CD1c-positive myeloid dendritic cell (primary cell): Measurements from ENCODE around the gene LAMB4.

Experiments used
- DNase-seq: peaks from one replicate; pipeline ENCODE4 v3.0.0-alpha.2; 2016; ENCODE audit errors: extremely low spot score

The LAMB4 gene, protein sequence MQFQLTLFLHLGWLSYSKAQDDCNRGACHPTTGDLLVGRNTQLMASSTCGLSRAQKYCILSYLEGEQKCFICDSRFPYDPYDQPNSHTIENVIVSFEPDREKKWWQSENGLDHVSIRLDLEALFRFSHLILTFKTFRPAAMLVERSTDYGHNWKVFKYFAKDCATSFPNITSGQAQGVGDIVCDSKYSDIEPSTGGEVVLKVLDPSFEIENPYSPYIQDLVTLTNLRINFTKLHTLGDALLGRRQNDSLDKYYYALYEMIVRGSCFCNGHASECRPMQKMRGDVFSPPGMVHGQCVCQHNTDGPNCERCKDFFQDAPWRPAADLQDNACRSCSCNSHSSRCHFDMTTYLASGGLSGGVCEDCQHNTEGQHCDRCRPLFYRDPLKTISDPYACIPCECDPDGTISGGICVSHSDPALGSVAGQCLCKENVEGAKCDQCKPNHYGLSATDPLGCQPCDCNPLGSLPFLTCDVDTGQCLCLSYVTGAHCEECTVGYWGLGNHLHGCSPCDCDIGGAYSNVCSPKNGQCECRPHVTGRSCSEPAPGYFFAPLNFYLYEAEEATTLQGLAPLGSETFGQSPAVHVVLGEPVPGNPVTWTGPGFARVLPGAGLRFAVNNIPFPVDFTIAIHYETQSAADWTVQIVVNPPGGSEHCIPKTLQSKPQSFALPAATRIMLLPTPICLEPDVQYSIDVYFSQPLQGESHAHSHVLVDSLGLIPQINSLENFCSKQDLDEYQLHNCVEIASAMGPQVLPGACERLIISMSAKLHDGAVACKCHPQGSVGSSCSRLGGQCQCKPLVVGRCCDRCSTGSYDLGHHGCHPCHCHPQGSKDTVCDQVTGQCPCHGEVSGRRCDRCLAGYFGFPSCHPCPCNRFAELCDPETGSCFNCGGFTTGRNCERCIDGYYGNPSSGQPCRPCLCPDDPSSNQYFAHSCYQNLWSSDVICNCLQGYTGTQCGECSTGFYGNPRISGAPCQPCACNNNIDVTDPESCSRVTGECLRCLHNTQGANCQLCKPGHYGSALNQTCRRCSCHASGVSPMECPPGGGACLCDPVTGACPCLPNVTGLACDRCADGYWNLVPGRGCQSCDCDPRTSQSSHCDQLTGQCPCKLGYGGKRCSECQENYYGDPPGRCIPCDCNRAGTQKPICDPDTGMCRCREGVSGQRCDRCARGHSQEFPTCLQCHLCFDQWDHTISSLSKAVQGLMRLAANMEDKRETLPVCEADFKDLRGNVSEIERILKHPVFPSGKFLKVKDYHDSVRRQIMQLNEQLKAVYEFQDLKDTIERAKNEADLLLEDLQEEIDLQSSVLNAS (N-terminal part only)

DNA sequence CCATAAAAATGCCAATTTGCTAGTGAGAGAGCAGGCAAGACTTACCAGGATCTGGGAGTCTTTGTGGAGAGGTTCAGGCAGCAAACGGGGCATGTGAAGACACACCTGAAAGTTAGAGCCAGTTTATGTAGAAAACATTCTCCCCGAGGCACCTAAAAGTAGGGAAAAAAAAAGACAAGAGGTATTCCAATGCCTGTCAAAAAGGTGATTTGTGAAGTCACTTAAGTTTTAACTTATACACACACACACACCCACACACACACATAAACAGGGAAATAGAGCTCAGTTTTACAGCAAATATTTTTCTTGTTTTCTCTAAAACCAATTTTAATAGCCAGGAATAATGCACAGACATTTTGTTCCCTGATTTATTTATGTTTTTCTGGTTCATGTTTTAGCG is at the start of gene LAMB4:
LAMB4 (minus strand) TSS at position 101 of the 400 bp plus-strand sequence. CDS start 7,197 bp downstream, outside the sequence.
- DNase-seq: no peak

DNA sequence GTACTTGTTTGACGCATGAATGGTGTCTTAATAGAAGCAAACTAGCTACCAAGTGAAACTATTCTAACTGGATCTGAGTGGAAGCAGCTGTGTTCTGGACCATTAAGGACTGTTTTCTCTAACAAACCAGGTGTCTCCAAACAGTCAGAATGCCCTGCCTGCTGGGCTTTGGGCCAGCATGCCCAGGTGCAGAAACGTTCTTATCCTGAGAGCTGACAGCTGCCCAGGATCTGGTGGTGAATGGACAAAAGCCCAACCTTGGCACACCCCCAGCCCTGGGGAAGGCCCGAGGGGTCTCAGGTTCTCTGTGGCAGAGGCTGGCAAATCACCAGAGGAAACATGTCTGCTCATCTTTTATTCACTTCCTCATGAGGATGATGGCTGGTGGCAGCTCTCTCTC is 48.2 kb upstream of the LAMB4 start:
- DNase-seq: no peak

DNA sequence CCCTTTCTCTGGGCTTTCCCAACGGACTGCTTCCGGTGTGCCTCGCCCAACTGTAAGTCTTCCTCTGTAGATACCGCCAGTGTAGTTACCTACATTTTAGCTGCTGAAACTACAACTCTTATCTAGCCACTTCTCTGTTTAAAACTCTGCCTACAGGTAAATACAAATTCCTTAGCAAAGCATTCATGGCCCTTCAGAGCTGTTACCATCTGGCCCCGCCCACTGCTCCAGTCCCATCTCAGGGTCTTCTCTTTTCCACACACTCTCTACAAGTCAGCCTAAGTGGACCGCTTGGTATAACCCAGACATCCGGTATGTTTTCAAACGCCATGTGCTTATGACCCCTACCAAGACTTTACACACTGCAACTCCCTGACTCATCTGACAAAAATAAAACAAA is 41.0 kb upstream of the LAMB4 start:
- no peak for DNase-seq

DNA sequence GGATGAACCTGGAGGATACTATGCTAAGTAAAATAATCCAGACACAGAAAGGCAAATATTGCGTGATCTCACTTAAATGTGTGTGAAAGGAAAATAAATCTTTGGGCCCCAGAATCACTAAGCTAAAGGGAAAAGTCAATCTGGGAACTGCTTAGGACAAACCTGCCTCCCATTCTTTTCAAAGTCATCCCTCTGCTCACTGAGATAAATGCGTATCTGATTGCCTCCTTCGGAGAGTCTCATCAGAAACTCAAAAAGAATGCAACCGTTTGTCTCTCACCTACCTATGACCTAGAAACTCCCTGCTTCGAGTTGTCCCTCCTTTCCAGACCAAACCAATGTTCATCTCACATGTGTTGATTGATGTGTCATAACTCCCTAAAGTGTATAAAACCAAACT is 40.1 kb upstream of the LAMB4 start:
- DNase-seq: no peak

DNA sequence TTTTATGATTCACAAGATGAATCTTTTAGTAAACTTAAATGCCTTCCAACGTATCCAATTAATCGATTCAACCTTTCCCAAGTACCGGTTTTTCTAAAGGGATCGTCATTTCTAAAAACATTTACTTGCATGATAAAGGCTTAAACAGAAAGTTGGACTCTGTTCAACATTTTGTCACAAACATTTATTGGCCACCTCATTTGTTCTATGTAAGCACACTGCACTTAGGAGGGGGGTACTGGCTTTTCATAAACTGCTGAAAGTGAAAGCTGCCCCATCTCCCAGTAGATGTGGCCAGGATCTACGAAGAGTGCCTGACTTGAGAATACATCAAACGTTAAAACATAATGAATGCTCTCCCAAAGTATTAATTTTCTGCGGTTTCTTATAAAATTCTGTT is 37.3 kb upstream of the LAMB4 start:
- DNase-seq: no peak

DNA sequence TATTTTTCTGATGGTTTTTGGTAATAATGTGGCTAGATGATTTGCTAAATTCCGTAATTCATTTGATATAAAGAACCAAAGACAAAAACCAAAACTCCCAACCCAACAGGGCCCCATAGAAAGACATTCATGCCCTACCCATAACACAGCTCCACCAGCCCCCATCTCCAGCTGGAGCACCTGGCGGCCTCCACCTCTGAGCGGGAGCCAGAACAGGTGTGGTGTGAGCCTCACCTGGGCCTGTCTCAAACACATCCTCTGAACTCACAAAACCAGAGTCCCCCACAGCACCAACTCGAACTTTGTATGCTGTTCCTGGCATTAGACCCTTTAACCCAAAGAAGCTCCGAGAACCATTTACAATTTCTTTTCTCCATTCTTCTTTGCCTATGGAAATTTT is 36.5 kb upstream of the LAMB4 start:
- DNase-seq: no peak

DNA sequence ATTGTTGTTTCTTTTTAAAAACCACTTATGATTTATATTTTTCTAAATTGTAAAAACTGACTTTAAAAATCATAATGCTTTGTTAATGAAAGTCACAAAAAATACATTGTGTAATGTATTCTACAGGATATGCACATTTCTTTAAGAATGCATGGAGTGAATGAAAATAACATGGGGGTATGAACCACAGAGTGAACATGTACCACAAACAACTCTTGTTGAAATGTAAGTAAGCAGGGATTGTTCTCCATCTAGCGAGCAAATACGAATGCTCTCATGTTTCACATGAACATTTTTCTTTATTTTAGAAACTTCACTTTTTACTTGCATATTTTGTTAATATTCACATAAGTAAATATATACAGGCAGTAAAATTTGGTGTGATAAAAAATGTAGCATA is 35.6 kb upstream of the LAMB4 start:
- DNase-seq: no peak

DNA sequence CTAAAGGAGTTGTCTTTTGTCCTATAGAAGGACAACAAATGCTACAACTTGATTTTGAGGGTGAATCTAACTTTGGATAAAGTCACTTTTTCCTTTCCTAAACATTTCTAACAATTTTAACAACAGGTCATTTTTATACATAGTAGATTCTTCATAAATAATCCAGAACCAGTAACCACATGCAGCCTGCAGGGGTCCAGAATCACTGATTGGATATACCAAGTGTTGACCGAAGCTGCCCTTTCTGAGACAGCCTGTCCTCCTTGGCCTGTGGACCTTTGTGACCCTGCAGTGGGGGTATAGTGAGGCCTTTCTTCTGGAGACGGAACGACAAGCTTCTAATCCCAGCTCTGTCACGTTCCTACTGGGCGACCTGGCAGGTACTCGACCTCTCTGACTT is 34.8 kb upstream of the LAMB4 start:
- no peak for DNase-seq

DNA sequence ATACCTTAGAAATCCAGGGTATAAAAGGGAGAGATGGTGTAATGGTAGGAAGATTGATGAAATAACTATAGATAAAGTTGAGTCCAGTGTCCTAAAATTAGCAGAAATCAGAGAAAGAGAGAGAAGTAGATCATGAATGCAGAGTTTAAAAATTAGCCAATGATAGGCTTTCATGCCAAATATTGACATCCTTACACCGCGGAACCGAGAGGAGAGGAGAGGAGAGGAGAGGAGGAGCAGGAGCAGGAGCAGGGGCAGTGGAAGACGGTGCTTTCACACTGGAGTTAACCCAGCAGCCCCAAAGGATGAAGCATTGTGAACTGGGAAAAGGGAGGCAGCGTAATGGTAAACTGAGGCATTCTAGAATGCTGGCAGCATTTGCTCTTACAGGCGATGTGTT is 34.2 kb upstream of the LAMB4 start:
- no peak for DNase-seq

DNA sequence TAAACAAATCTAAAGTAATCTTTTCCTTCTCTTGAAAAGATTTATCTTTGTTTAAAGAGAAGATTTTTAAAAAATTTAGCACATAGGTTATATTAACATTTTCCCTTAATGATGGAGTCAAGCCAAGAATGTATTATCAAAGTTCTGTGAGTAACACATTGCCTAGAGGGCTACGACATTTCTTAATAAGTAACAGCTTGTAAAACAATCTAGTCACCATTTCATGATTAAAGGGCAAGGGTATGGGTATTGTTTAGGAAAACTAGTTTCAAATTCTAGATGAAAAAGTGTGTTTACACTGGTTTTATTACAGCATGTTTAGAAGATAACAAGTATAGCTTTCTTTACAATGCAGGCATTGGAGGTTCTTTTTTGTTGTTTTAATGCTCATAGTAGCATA is 28.6 kb upstream of the LAMB4 start:
- DNase-seq: no peak

DNA sequence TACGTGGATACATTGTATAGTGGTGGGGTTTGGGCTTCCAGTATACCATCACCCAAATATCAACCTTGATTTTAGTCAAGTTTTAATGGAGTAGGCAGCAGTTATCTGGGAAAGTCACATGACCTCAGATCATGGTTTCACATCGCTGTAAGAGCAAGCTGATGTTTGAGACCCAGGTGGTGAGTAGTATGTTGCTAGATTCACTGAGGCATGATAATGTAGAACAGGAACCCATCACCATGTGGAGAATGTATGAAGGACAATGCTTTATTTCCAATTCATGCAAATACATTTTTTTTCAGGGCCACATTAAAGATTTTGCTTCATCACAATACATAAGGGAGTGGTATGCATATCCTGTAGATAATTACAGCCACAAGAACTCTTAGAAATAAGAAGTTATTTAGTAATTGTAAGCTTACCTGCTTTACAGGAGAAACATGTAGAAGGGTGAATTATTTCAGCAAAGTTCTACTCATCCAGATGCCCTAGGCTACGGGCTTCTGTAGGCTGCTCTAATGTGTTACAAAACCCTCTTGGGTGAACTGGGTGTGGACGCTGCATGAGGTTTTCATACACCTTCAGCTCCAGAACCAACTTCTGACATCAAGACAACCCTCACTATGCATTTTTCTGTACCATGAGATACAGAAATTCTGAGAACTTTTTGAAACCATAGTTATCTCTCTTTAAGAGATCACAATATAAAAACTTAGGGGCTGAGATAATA is 27.6 kb upstream of the LAMB4 start:
- no peak for DNase-seq

DNA sequence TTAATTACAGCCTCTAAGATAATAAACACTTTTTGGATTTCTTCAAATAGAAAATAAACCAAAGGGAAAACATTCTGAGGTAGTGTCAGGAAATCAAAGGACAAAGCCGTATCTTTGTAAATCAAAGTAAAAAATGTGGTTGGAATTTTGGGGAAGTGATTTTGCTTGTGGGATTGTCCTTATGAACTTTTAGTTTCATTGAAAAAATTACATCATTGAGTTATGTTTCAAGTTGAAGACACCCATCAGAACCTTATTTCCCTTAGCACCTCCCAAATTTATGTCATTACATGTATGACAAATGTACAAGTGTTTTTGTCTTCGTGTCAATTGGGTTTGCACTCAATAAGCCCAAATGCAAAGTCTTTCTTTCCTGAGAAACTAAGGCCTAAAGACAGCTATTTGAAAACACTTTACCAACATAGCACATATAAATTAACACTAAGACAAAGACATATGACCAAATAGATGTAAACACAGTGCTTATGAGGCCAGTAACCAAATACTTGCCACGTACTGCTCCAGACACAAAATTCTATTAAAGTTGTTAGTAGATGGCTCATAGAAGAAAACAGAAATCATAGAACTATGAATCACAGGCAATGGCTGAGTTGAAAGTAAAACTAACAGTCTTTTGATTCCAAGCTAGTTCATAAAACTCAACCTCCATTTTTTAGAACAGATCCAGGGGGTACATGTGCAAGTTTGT is 26.9 kb upstream of the LAMB4 start:
- peak; percentile 30 for DNase-seq

DNA sequence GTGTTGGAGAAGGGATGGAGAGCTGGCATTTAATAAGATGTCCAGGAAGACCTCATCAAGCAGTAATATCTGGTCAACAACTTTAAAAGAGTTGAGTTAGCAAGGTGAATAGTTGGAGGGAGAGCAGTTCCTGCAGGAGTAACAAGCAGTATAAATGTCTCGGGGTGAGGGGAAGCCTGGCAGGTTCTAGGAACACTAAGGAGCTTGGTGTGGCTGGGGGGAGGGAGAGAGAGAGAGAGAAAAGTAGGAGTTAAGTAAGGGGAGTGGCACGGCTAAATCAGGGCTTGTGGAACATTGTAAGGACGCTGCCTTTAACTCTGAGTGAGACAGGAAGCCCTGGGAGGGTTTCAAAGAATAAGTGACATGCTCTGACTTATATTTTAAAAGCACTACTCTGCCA is 22.0 kb upstream of the LAMB4 start:
- DNase-seq: no peak

DNA sequence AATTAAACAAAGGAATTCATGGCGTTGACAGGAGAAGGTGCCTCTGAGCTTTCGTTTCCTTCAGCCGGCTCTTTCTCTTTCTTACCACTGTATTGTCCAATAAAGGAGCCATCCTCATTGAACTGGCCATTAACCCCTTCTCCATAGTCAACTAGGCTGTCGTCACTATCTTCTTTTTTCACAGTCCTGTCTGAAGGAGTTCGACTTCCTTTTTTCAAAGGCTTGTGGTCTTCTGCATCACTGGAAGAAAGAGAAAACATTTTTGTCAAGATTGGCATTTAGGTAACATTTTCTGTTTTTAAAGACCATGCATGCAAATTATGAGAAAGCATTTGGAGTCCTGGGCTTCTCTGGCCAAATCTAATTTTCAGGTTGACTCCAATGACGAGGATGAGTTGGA is 19.7 kb upstream of the LAMB4 start:
- no peak for DNase-seq

DNA sequence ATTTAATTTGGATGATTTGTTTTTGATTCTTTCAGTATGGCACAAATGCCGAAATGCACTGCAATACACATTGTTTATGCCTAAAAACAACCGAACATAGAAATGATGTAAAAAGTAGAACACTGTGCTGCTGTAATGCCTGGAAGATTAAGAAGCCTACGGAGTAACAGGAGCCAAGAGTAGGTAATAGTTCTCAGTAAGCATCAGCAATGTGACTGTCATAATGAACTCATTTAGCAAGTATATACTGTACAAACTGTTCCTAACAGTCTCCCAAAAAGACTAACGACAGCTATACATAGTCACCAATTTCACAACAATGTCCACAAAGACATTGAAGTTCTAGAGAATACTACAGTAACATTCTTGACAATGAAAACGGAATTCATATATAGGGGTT is 19.0 kb upstream of the LAMB4 start:
- DNase-seq: no peak

DNA sequence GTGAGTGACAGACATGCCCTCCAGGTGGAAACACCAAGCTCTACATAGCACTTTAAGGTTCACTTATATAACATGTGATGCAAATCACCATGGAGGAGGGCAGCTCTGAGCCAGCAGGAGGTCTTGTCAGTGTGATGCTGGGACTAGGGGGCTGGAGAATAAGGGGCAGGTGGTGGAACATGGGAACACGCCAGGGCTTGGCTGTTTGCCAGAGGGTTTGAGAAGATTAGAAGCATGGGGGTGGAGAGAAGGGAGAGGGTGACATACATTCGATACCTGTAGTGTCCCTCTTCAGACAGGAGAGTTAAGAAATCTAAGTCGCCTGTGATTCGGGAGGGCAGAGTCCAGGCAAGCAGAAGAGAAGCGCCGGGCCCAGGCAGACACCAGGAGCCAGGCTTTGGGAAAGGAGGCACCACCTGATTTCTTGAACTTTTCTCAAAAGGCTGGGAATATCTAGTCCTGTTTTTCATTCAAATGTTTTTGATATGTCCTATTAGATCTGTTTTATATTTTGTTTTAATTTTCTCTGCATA is 16.9 kb upstream of the LAMB4 start:
- no peak for DNase-seq

DNA sequence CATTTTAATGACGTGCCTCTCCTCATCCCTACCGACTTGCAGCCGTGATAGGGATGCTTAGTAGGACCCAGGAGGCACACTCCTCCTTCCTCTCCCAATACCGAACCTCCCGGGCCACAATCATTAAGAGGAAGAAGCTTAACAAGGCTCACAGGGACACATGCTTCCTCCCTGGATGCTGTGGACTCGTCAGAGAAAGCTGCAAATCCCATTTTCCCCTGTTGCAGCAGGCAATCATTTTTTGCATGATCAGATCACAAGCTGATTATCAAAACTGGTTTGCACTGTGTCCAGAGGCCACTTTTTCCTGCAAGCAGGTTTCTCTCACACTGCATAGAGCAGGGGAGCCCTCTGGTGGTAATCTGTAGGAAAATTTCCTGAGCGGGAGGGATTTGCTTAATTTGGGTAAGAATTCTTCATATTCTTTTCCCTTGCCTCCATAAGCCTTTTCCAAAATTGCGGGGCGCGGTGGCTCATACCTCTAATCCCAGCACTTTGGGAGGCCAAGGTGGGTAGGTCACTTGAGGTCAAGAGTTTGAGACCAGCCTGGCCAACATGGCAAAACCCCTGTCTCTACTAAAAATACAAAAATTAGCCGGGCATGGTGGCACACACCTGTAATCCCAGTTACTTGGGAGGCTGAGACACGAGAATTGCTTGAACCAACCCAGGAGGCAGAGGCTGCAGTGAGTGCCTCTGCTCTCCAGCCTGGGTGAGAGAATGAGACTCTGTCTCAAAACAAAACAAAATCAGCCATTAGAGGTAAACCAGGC is 16.1 kb upstream of the LAMB4 start:
- peak; percentile 70 for DNase-seq

DNA sequence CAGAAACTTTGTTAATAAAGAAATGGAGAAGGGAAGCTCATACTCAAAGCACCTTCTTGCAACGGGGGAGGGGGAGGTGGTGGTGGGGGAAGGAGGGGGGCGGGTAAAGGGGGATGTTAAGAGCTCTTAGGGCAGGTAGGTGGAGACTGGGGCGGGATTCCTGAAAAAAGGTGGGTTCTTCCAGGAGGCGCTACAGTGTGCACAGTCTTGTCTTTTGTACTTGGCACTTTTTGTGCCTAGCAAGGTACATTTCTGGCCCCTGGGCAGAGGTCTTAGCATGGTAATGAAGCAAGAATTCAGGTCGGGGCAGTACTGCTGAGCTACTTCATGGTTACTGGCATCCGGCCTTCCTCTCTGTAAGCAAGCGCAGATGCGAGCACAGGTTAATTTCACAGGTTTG is 15.2 kb upstream of the LAMB4 start:
- no peak for DNase-seq

DNA sequence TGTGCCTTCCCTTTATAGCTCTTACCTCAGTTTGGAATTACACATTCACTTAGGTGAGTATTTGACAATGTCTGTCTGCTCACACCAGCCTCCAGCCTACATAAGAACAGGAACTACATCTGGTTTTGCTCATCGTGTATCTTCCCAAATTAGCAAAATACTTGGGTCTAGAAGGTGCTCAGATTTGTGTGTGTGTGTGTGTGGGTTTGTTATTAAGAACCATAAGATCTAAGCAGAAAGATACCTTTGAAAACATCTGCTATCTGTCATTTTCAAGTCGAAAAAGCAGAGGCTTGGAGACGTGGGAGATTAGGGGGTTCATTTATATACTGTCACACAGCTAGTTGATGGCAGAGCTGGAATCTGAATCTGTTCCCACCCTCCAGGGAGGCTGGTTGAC is 14.8 kb upstream of the LAMB4 start:
- no peak for DNase-seq
